Measurements from ENCODE around the gene CER1.

GRCh38 chr9:14704281-14704680, 18.3 kb downstream of the CER1 start:
- TF ChIP-seq CTCF (tag by site-specific recombination; IDR thresholded peaks at IDR 0.05), result no peak
- TF ChIP-seq ZNF707 (tag by site-specific recombination; IDR thresholded peaks at IDR 0.05), result no peak
